Calu3 (cell line): Measurements from ENCODE around the gene MMEL1. TPM values are rescaled to one million over a fixed set of nuclear protein-coding genes. Genes with fewer than 3 reads are reported as not detected.

Experiments used
- BruUV-seq: library from RNA; stranded (reverse); fragments of 400-500 nt; replicated peaks from 2 replicates; lab custom pipeline; 2021; lab: Mats Ljungman, UMichigan
- CTCF ChIA-PET: fragments of 300-600 bp; sonication (Branson Sonifier 250); formaldehyde crosslinking; loops from one replicate; lab custom pipeline; 2022; ENCODE audit warnings: antibody characterized with exemption; lab: Charles Lee
- DNase-seq: peaks from one replicate; pipeline ENCODE4 v3.0.0; 2022
- H3K27ac Mint-ChIP-seq: one replicate; pipeline ENCODE4 v1.8.0; 2022; ENCODE audit warnings: mixed read lengths; ENCODE audit not compliant: unreplicated experiment
- H3K27me3 Mint-ChIP-seq: one replicate; pipeline ENCODE4 v1.8.0; 2022; ENCODE audit warnings: mixed read lengths; ENCODE audit not compliant: unreplicated experiment
- H3K36me3 Mint-ChIP-seq: one replicate; pipeline ENCODE4 v1.8.0; 2022; ENCODE audit warnings: mild to moderate bottlenecking, moderate library complexity, mixed read lengths; ENCODE audit not compliant: insufficient read depth, unreplicated experiment
- H3K4me1 Mint-ChIP-seq: one replicate; pipeline ENCODE4 v1.8.0; 2022; ENCODE audit warnings: mild to moderate bottlenecking, low read depth, mixed read lengths; ENCODE audit not compliant: unreplicated experiment
- H3K4me3 Mint-ChIP-seq: one replicate; pipeline ENCODE4 v1.8.0; 2022; ENCODE audit warnings: mild to moderate bottlenecking, low read depth, moderate library complexity, mixed read lengths; ENCODE audit not compliant: unreplicated experiment
- H3K9me3 Mint-ChIP-seq: one replicate; pipeline ENCODE4 v1.8.0; 2022; ENCODE audit warnings: low read depth, mixed read lengths; ENCODE audit not compliant: unreplicated experiment
- CTCF ChIP-seq: fragments of 200-600 bp; IDR thresholded peaks from one replicate; pipeline ENCODE4 v1.8.0; 2022; ENCODE audit warnings: antibody characterized with exemption; ENCODE audit not compliant: unreplicated experiment
- intact Hi-C: fragments of 100-400 bp; cut with micrococcal nuclease; formaldehyde crosslinking; loops from one replicate; pipeline ENCODE4 v1.10.0; 2022; ENCODE audit not compliant: unreplicated experiment
- total RNA-seq: library from RNA; stranded (reverse); gene quantifications from 2 replicates; pipeline ENCODE4 v1.2.3, GENCODE V29; 2022

Gene MMEL1
- total RNA-seq, 1 experiment from 2014 or later: 5.6 TPM

- peaks cover 3% of the 10 kb centered on the region for H3K36me3 Mint-ChIP-seq
- H3K9me3 Mint-ChIP-seq: no peaks in the 10 kb centered on the region
- no peak for TF ChIP-seq CTCF
- no peak for DNase-seq
- intact Hi-C loops: no loop called here
- H3K4me3 Mint-ChIP-seq: no peak overlapping the region
- peaks cover 7% of the 10 kb centered on the region for H3K4me1 Mint-ChIP-seq
- H3K27me3 Mint-ChIP-seq: peaks cover 39% of the 10 kb centered on the region
- CTCF ChIA-PET: no interaction called here
- no peak overlapping the region for H3K27ac Mint-ChIP-seq
- BruUV-seq: no TSS peak
These were observed 30.4 kb downstream of the MMEL1 start for GRCh38 chr1:2602311-2602835.

GRCh38 chr1:2601721-2602303 lies 31.0 kb downstream of the MMEL1 start:
- Mint-ChIP-seq H3K36me3 (peaks cover 3% of the 10 kb centered on the region), H3K27me3 (peaks cover 45% of the 10 kb centered on the region), H3K4me3 (no peak overlapping the region), H3K27ac (no peak overlapping the region), H3K9me3 (no peaks in the 10 kb centered on the region), H3K4me1 (peaks cover 9% of the 10 kb centered on the region)
- intact Hi-C loops: no loop called here
- no TSS peak for BruUV-seq
- no peak for DNase-seq
- CTCF ChIA-PET: no interaction called here
- no peak for TF ChIP-seq CTCF

GRCh38 chr1:2598329-2598931 lies 34.4 kb downstream of the MMEL1 start:
- H3K9me3 Mint-ChIP-seq: no peaks in the 10 kb centered on the region
- CTCF ChIA-PET: no interaction called here
- no peak overlapping the region for H3K27ac Mint-ChIP-seq
- no peak for DNase-seq
- no peak for TF ChIP-seq CTCF
- no peak overlapping the region for H3K4me3 Mint-ChIP-seq
- H3K4me1 Mint-ChIP-seq: peaks cover 9% of the 10 kb centered on the region
- intact Hi-C loops: no loop called here
- H3K27me3 Mint-ChIP-seq: peaks cover 46% of the 10 kb centered on the region
- no peaks in the 10 kb centered on the region for H3K36me3 Mint-ChIP-seq
- BruUV-seq: no TSS peak

GRCh38 chr1:2597441-2598328 lies 35.1 kb downstream of the MMEL1 start:
- intact Hi-C loops: no loop called here
- Mint-ChIP-seq H3K4me1 (peaks cover 14% of the 10 kb centered on the region), H3K4me3 (no peak overlapping the region), H3K27ac (no peak overlapping the region), H3K36me3 (peaks cover 4% of the 10 kb centered on the region), H3K27me3 (peaks cover 39% of the 10 kb centered on the region), H3K9me3 (no peaks in the 10 kb centered on the region)
- BruUV-seq: no TSS peak
- no peak for DNase-seq
- no peak for TF ChIP-seq CTCF
- CTCF ChIA-PET: no interaction called here
